HPDE6-E6E7 (cell line): ENCODE results near the gene SS18L1.

Experiments used
- DNase-seq: peaks from one replicate; pipeline ENCODE4 v3.0.0; 2011; ENCODE audit warnings: missing footprints; ENCODE audit errors: extremely low spot score

SS18L1 gene

DNA sequence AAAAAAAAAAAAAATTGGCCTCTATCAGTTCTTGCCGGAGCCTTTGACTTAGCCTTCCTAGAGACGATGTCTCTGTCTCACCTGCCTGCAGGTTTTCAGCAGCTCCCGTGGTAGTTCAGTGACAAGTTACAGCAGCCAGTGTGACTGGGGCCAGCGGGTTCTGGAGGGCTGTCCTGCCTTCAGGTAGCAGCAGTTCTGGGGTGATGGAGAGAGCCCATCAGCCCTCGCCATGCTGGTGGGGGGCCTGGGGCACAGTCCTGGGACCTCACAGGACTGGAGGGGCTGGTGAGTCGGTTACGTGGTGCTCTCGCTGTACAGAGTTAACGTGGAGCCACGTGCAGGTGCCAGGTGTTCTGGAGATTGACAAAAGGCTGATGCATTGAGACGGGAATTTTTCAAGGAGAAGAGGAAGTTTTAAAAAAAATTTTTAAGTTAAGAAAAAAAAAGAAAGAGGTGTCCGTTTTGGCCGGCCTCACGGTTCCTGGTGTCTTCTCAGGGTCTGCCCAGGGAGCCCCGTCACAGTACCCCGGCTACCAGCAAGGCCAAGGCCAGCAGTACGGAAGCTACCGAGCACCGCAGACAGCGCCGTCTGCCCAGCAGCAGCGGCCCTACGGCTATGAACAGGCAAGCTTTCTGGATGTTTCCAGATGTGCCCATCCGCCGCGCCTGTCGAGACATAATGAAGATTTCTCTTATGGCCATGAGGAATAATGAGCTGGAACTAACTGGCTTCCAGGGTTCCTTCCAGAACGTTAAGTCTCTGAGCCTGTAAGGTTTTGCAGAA, 30.6 kb downstream of the SS18L1 start:
- DNase-seq: no peak

DNA sequence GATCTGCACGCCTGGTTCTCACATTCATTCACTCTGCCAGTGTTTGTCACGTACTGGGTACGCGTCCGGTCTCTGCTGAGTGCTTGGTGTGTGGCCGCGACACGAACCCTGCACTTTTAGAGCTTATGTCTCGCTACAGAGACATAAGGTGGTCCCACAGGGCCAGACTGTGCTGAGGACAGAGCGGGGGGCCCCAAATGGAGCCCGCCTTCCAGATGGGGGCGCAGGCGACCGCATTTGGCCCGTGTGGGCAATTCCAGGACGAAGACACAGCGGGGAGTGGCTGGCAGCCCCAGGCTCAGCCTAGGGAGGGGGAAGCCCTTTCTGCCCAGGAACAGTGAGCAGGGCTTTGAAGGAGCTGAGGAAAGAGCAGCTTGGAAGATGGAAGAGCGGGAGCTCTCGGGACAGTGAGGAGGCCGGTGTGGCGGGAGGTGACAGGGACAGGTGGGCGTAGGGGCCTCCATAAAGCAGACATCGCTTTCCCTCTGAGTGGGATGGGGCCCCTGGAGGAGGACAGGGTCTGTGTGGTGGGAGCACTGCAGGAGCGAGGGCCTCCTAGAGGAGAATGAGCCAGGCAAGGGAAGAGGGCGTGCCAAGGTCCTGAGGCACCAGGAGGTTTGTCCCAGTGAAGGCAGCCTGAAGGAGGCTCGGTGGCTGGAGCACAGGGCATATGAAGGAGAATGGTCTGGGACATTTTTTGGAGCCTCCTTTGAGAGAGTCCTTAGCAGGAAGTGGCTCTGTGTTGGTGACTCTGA, 31.5 kb downstream of the SS18L1 start:
- DNase-seq: no peak

DNA sequence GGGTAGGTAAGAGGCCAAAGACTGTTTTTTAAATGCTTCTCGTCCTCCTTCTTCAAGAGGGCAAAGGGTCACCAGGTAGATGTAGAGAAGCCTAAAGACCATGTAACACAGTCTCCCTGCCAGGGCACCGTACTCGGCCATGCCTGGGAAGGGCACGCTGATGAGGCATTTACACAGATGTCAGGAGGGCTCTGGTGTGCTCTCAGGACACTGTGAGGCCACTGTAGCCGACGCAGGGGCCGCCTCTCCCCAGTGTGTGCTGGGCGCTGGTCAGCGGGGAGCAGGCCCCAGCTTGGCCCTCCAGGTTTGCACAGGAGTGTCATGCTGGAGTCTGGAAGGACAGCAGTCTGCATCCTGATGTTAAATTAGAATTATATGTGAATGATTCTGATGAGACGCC, 32.1 kb downstream of the SS18L1 start:
- no peak for DNase-seq

GRCh38 chr20:62176866-62177265, 33.3 kb downstream of the SS18L1 start:
- no peak for DNase-seq

GRCh38 chr20:62177307-62177706, 33.7 kb downstream of the SS18L1 start:
- no peak for DNase-seq

DNA sequence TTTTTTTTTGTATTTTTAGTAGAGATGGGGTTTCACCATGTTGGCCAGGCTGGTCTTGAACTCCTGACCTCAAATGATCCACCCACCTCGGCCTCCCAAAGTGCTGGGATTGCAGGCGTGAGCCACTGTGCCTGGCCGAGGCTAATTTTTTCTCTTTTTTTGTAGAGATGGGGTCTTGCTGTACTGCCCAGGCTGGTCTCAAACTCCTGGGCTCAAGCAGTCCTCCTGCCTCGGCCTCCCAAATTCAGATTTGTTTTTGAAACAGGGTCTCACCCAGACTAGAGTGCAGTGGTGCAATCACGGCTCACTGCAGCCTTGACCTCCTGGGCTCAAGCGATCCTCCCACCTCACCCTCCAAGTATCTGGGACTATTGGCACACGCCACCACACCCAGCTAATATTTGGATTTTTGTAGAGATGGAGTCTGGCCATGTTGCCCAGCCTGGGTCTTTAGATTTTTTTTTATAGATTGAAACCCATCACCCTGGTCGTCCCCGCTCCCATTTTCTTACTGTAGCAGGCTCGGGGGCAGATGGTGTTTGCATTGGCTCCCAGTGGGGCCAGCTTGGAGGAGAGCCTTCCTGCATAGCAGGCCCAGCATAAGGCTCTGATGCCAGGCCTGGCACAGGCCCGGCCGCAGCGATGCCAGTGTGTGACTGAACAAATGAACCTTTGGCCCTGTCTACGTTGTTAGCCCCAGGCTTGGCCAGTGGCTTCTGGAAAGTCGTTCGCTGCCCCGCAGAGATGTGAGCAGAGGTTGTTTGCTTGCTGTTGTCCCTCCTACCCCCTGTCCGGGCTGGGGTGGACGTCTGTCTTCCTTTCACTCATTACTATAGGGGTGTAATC, 35.0 kb downstream of the SS18L1 start:
- no peak for DNase-seq

- DNase-seq: no peak
Measured at GRCh38 chr20:62179162-62179504, 35.6 kb downstream of the SS18L1 start.

DNA sequence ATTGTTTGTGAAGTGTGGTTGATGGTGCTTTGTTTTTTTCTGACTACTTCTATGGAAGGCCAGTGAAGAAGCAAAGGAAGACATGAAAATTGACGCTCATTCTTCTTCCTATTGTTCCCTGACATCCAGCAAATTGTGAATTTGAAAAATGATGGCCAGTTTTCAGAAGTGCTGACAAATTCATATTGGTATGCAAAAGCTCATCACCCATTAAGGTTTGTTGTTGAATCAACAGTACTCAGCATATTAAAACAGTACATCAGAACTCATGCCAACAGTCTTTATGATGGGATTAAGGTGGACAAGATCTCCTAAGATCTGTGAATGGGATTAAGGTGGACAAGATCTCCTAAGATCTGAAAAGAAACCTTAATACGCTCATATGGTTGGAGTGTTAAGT, 38.2 kb downstream of the SS18L1 start:
- DNase-seq: no peak

GRCh38 chr20:62182469-62183425, 39.2 kb downstream of the SS18L1 start, which contains the start of gene MTG2:
TSS of gene MTG2 (plus strand) at chr20:62183028. CDS start at chr20:62193421, 10,393 bp downstream.
- peak; percentile 100 for DNase-seq

DNA sequence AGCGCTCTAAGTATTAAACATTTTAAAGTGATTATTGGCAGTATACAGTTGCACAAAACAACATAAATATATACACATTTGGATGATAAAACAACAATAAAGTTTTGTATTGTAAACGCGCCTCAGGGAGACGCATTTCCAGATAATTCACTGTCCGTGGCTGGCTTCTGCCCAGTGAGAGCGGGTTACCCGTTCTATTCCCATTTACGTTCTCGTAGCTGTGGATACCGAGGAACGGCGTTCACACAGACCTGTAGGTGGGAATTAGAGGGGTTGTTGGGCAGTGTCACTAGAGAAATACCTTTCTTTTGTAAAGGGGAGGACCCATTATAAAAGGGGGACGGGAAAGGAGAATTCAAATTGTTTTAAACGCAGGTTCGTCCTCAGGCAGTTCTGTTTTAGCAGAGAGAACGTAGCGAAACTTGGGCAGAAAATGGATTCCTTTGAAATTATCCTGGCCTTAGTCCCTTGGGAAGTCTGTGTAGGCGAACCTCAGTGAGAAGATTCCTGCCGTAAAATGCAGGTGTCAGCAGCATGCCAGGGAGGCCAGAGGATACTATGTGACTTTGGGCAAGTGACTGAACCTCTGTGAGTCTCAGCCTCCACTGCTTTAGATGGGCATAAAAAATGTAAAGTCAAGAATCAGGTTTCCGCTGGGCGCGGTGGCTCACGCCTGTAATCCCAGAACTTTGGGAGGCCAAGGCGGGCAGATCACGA, 40.0 kb downstream of the SS18L1 start:
- no peak for DNase-seq

GRCh38 chr20:62186096-62186426, 42.5 kb downstream of the SS18L1 start:
- no peak for DNase-seq

- DNase-seq: no peak
Measured at GRCh38 chr20:62186887-62187866, 43.6 kb downstream of the SS18L1 start.

DNA sequence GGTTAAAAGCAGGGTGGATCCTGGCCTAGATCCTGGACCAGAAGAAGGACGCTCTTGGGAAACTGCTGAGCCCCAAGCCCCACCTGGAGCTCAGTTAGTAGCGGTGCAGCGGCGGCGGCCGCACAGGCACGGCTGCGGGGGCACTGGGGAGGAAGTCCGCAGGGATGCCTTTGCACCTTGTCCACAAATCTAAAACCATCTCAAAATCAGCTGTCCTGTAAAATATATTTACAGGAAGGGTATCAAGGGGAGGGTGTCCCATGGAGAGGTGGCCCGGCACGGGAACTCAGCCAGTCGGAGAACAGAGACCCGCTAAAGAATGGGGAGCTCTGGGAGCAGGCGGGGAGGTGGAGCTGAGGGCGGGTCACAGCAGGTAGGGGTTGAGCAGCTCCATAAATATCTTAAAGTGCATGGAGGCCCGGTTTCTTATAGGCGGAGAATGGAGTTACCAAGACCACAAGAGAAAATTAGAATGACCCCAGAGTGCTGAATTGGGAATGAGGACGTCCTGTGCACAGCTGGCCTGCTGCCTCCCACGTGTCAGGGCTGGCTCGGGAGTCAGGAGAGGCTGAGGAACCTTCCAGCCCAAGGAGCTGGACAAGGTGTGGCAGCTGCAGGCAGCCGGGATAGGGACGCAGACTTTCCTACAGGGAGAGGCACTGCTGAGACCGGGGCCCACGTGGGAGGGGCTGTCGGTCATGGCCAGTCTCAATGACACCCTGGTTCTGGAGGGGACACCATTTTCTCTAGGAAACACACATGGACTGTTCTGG, 47.3 kb downstream of the SS18L1 start:
- no peak for DNase-seq

DNA sequence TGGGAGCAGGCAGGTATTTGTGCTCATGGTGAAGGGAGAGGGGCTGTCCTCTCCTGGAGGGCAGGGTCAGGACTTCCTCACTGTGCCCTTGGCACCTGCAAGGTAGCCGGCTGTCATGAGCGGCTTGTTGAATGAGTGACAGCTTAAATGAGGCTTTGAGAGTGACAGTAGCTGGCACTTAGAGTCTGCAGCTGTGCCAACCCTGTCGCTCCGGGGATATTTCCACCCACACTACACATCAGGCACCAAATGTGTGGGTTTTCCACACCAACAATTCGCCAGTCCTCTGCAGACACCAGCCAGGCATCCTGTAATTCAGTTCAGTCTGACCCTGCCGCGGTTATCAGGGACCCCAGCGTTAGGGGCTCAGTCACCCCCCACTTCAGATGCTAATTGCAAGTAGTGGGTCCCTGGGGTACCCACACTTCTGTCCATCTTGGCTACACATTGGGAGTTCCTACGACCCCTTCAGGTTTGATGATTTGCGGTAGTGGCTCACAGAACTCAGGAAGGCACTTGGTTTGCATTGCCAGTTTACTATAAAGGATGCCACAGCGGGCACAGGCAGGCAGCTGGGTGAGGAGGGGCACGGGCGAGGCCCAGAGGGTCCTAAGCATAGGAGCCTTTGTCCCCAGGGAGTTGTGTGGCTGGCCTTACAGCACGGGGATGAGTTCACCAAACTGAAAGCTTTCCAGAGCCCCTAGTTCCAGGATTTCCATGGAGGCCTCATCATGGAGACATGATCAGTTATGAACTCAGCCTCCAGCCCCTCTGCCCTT, 48.4 kb downstream of the SS18L1 start:
- DNase-seq: no peak

DNA sequence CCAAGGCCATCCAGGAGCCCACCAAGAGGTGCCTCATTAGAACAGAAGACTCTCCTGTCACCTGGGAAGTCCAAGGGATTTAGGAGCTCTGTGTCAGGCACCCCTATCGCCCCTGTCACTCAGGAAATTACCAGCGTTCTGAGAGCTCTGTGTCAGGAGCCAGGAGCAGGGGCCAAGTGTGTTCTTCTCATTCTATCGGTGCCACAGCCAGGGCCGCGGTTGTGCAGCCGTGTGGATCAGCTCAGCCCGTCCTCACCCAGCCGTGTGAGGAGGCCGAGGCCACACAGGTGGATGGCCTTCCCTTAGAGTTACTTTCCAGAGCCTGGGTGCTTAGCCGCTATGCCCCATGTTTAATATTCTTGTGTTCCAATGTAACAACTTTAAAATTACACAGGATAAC, 49.1 kb downstream of the SS18L1 start:
- no peak for DNase-seq

- DNase-seq: no peak
Measured at GRCh38 chr20:62193079-62194025, 49.8 kb downstream of the SS18L1 start.

- no peak for DNase-seq
Measured at GRCh38 chr20:62195075-62195405, 51.5 kb downstream of the SS18L1 start.
